Coronary artery (tissue), 2 donors: Measurements from ENCODE around the gene MAST4.

Source experiments
- DNase-seq: peaks from one replicate; pipeline ENCODE4 v3.0.0-alpha.2; 2017; ENCODE audit warnings: low spot score
- H3K27ac ChIP-seq, 2 donors: fragments of 200-600 bp; sonication (generic); one replicate each; pipeline ENCODE4 v1.5.1; 2016 to 2019
- H3K4me3 ChIP-seq: fragments of 200-600 bp; sonication (generic); 2 replicates; pipeline ENCODE4 v1.5.1; 2016; ENCODE audit warnings: mild to moderate bottlenecking, moderate library complexity
- CTCF ChIP-seq: fragments of 200-600 bp; sonication (generic); IDR thresholded peaks from one replicate; pipeline ENCODE4 v1.5.1; 2019; ENCODE audit warnings: antibody characterized with exemption

The MAST4 gene

GRCh38 chr5:67066815-67067214 lies 470.6 kb downstream of the MAST4 start:
- Histone ChIP-seq H3K27ac (no peak overlapping the region), H3K4me3 (no peak overlapping the region)
- no peak for DNase-seq
- TF ChIP-seq CTCF, result no peak

- no peak for TF ChIP-seq CTCF
- no peak for DNase-seq
- Histone ChIP-seq H3K27ac (no peak overlapping the region), H3K4me3 (no peak overlapping the region)
Observed at GRCh38 chr5:67073045-67073680, 477.0 kb downstream of the MAST4 start.

- TF ChIP-seq CTCF, result no peak
- DNase-seq, result no peak
- Histone ChIP-seq H3K4me3 (no peak overlapping the region), H3K27ac (no peak overlapping the region)
Observed at GRCh38 chr5:67077296-67077695, 481.1 kb downstream of the MAST4 start.

- no peak overlapping the region for H3K27ac ChIP-seq
- H3K4me3 ChIP-seq, result no peak overlapping the region
- TF ChIP-seq CTCF, result no peak
- DNase-seq, result no peak
Observed at GRCh38 chr5:67081261-67081660, 485.1 kb downstream of the MAST4 start.

GRCh38 chr5:67082941-67083340 lies 486.7 kb downstream of the MAST4 start:
- no peak overlapping the region for H3K27ac ChIP-seq
- H3K4me3 ChIP-seq, result no peak overlapping the region
- DNase-seq, result no peak
- TF ChIP-seq CTCF, result no peak

- TF ChIP-seq CTCF, result no peak
- Histone ChIP-seq H3K4me3 (no peak overlapping the region), H3K27ac (no peak overlapping the region)
- DNase-seq, result no peak
Observed at GRCh38 chr5:67085616-67086015, 489.4 kb downstream of the MAST4 start.

- DNase-seq, result no peak
- Histone ChIP-seq H3K4me3 (no peak overlapping the region), H3K27ac (peak overlapping the region in 1 of 2 donors; percentile 51)
- no peak for TF ChIP-seq CTCF
Observed at GRCh38 chr5:67089200-67089725, 493.1 kb downstream of the MAST4 start.
